Measurements from ENCODE around the gene HMHB1.

HMHB1 gene

DNA sequence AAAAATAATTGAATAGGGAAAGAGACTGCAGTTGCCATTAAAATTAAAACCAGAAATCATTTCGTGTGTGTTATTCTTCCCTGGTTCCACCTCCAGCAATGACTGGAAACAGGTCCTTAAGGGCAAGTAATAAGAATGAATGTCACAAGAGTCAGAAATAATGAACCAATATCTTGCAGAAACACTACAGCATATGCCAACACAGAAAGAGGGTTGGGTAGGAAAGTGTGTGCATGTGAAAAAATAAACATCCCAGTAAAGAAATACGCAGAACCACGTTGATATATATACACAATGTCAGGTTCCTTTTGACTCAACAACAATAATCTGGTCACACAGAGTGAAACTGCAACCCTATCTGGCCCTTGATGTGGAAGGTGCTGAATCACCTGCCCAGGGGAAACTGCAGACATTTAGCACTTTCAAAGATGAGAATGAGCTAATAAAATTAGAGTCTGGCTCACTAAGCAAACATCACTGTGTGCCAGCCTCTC, 15.0 kb downstream of the HMHB1 start:
- Mint-ChIP-seq H3K9me3 (no peaks in the 10 kb centered on the region), H3K27ac (no peak overlapping the region), H3K36me3 (no peaks in the 10 kb centered on the region), H3K27me3 (no peaks in the 10 kb centered on the region), H3K4me1 (peaks cover 21% of the 10 kb centered on the region), H3K4me3 (no peak overlapping the region)
- CTCF ChIA-PET = interaction anchor here (0.9 to 3.8 kb wide), 3 partner anchors 141 to 824 kb away, joined by 4 to 30 read pairs (median 16); partner anchors contain the start of gene NR3C1
- peak; percentile 36 for DNase-seq

- no peak overlapping the region for H3K4me3 Mint-ChIP-seq
- H3K9me3 Mint-ChIP-seq = no peaks in the 10 kb centered on the region
- H3K27me3 Mint-ChIP-seq = no peaks in the 10 kb centered on the region
- peak; percentile 35 for DNase-seq
- no peaks in the 10 kb centered on the region for H3K36me3 Mint-ChIP-seq
- CTCF ChIA-PET = interaction anchor here (0.9 to 1.3 kb wide), 4 partner anchors 139 to 940 kb away, joined by 3 to 4 read pairs (median 4); no protein-coding TSS in a partner anchor
- peaks cover 21% of the 10 kb centered on the region for H3K4me1 Mint-ChIP-seq
- no peak overlapping the region for H3K27ac Mint-ChIP-seq
Measured at GRCh38 chr5:143828710-143829109, 16.7 kb downstream of the HMHB1 start.

DNA sequence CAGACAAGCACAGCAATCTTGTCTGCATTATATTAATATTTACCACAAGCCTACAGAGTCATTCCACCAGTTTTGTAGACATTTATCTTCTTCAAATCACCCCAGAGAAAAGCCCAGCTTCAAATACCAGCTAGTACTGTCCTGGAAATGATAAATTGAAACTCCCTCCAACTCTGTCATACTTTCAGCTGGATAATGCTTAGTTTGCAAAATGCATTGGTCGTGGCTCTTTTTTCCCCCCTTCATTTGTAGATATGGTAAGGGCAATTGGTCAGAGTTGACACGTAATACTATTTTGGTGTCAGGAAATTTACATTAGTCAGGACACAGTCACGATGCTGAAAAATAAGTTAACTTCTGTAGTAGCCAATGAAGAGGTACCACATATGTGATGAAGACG, 21.2 kb downstream of the HMHB1 start:
- no peak overlapping the region for H3K27ac Mint-ChIP-seq
- H3K9me3 Mint-ChIP-seq = no peaks in the 10 kb centered on the region
- CTCF ChIA-PET = no interaction called here
- H3K4me3 Mint-ChIP-seq = no peak overlapping the region
- H3K4me1 Mint-ChIP-seq = peaks cover 9% of the 10 kb centered on the region
- H3K36me3 Mint-ChIP-seq = no peaks in the 10 kb centered on the region
- no peaks in the 10 kb centered on the region for H3K27me3 Mint-ChIP-seq
- DNase-seq = no peak

- Mint-ChIP-seq H3K9me3 (no peaks in the 10 kb centered on the region), H3K4me3 (no peak overlapping the region), H3K27me3 (no peaks in the 10 kb centered on the region), H3K4me1 (no peaks in the 10 kb centered on the region), H3K36me3 (no peaks in the 10 kb centered on the region), H3K27ac (no peak overlapping the region)
- CTCF ChIA-PET = no interaction called here
- DNase-seq = no peak
Measured at GRCh38 chr5:143835251-143835650, 23.3 kb downstream of the HMHB1 start.

- CTCF ChIA-PET = interaction anchor here (1.3 kb wide), 1 partner anchor 827 kb away, joined by 3 read pairs; no protein-coding TSS in a partner anchor
- Mint-ChIP-seq H3K9me3 (no peaks in the 10 kb centered on the region), H3K36me3 (no peaks in the 10 kb centered on the region), H3K27ac (no peak overlapping the region), H3K4me3 (no peak overlapping the region), H3K4me1 (no peaks in the 10 kb centered on the region), H3K27me3 (no peaks in the 10 kb centered on the region)
- DNase-seq = no peak
Measured at GRCh38 chr5:143836161-143836725, 24.3 kb downstream of the HMHB1 start.

- Mint-ChIP-seq H3K4me1 (no peaks in the 10 kb centered on the region), H3K27me3 (no peaks in the 10 kb centered on the region), H3K27ac (no peak overlapping the region), H3K9me3 (no peaks in the 10 kb centered on the region), H3K4me3 (no peak overlapping the region), H3K36me3 (no peaks in the 10 kb centered on the region)
- no peak for DNase-seq
- CTCF ChIA-PET = interaction anchor here (1.3 kb wide), 1 partner anchor 828 kb away, joined by 3 read pairs; no protein-coding TSS in a partner anchor
Measured at GRCh38 chr5:143837306-143837848, 25.4 kb downstream of the HMHB1 start.

DNA sequence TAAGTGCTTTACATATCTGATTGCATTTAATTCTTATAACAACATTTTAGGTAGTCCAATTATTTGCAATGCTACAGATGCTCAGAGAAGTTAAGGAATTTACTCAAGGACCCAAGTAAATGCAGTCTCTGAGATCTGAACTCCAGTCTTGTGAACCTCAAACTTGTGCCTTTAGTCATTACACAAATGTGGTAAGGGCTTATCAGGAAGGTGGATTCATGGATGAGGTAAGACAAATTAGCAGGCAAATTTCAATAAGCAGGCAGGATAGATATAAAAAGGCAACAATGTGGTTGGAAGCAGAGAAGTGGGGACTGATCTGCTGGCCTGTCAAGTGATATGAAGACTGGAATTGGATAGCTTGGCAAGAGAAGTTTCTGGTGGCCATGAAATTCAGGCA, 29.5 kb downstream of the HMHB1 start:
- Mint-ChIP-seq H3K4me1 (no peaks in the 10 kb centered on the region), H3K9me3 (no peaks in the 10 kb centered on the region), H3K27ac (no peak overlapping the region), H3K27me3 (peaks cover 5% of the 10 kb centered on the region), H3K4me3 (no peak overlapping the region), H3K36me3 (no peaks in the 10 kb centered on the region)
- no peak for DNase-seq
- CTCF ChIA-PET = no interaction called here

GRCh38 chr5:143842920-143843319, 31.0 kb downstream of the HMHB1 start:
- CTCF ChIA-PET = no interaction called here
- H3K27ac Mint-ChIP-seq = no peak overlapping the region
- no peaks in the 10 kb centered on the region for H3K9me3 Mint-ChIP-seq
- no peaks in the 10 kb centered on the region for H3K36me3 Mint-ChIP-seq
- H3K27me3 Mint-ChIP-seq = peaks cover 5% of the 10 kb centered on the region
- H3K4me1 Mint-ChIP-seq = no peaks in the 10 kb centered on the region
- no peak for DNase-seq
- no peak overlapping the region for H3K4me3 Mint-ChIP-seq

DNA sequence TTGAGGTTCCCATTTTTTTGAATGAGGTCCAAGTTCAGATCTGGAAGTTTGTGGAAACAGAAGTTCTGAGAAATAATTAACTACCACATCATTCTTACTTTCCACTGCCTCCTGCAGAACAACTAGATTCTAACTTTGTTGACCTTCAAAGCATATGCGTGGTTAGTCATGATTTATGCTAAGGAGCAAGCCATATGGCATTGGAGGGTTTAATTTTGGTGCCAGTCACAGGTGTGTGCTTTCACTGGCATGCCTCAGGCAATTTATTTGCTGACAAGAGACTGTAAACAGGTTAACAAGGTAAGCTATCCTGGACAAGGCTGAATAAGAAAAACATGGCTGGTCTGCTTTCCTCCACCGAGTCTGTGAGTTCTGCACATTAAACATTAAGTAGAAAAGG, 31.5 kb downstream of the HMHB1 start:
- Mint-ChIP-seq H3K27ac (no peak overlapping the region), H3K36me3 (no peaks in the 10 kb centered on the region), H3K27me3 (peaks cover 5% of the 10 kb centered on the region), H3K9me3 (no peaks in the 10 kb centered on the region), H3K4me3 (no peak overlapping the region), H3K4me1 (no peaks in the 10 kb centered on the region)
- CTCF ChIA-PET = no interaction called here
- DNase-seq = no peak

DNA sequence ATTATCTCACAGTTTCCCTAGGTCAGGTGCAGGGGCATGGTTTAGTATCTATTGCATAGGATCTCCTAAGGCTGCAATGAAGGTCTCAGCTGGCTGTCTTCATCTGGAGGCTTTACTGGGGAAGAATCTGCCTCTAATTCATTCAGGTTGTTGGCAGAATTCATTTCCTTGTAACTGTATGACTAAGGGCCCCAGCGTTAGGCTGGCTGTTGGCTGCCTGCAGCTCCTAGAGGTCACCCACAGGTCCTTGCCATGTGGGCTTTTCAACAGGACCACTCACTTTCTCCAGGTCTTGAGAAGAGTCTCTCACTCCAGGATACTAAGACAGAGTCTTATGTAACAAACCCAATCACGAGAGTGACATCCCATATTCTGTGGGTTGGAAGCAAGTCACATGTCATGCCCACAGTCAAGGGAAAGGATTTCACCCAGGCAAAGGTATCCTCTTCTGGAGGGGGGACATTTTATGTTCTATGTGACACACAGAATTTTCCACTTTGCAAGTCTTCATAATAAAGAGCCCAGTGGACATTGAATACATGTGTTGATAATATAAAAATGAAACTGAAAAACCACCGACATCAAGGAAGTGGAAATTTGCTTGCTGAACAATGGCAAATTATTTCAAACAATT, 38.2 kb downstream of the HMHB1 start:
- Mint-ChIP-seq H3K4me1 (no peaks in the 10 kb centered on the region), H3K27ac (no peak overlapping the region), H3K27me3 (no peaks in the 10 kb centered on the region), H3K9me3 (peaks cover 2% of the 10 kb centered on the region), H3K36me3 (no peaks in the 10 kb centered on the region), H3K4me3 (no peak overlapping the region)
- CTCF ChIA-PET = no interaction called here
- no peak for DNase-seq

GRCh38 chr5:143851383-143851782, 39.4 kb downstream of the HMHB1 start:
- no peaks in the 10 kb centered on the region for H3K36me3 Mint-ChIP-seq
- no peaks in the 10 kb centered on the region for H3K27me3 Mint-ChIP-seq
- no peak for DNase-seq
- no peak overlapping the region for H3K27ac Mint-ChIP-seq
- CTCF ChIA-PET = no interaction called here
- no peaks in the 10 kb centered on the region for H3K4me1 Mint-ChIP-seq
- H3K9me3 Mint-ChIP-seq = peaks cover 2% of the 10 kb centered on the region
- H3K4me3 Mint-ChIP-seq = no peak overlapping the region

DNA sequence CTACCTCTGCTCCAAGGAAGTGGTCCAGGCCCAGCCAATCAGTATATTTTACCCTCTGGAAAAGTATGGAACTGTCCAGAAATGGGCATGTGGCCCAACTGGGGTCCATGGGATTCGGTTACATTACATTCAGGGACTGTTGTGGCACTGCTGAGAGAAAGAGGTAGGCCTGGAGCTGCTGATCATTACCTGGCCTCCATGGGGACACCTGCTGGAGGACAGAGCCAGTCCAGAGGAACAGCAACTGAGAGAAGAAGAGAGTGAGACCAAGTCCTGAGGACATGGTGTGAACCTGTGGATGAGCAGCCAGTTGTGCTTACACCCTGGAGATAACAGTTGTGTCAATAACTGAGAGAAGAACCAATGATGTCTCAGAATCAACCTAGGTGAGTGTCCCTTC, 48.2 kb downstream of the HMHB1 start:
- CTCF ChIA-PET = no interaction called here
- Mint-ChIP-seq H3K27me3 (no peaks in the 10 kb centered on the region), H3K4me1 (no peaks in the 10 kb centered on the region), H3K27ac (no peak overlapping the region), H3K4me3 (no peak overlapping the region), H3K36me3 (no peaks in the 10 kb centered on the region), H3K9me3 (no peaks in the 10 kb centered on the region)
- DNase-seq = no peak

- CTCF ChIA-PET = no interaction called here
- no peak for DNase-seq
- Mint-ChIP-seq H3K36me3 (no peaks in the 10 kb centered on the region), H3K9me3 (no peaks in the 10 kb centered on the region), H3K27me3 (no peaks in the 10 kb centered on the region), H3K4me1 (no peaks in the 10 kb centered on the region), H3K4me3 (no peak overlapping the region), H3K27ac (no peak overlapping the region)
Measured at GRCh38 chr5:143862271-143862670, 50.3 kb downstream of the HMHB1 start.

- Mint-ChIP-seq H3K27ac (no peak overlapping the region), H3K4me3 (no peak overlapping the region), H3K36me3 (no peaks in the 10 kb centered on the region), H3K4me1 (no peaks in the 10 kb centered on the region), H3K9me3 (no peaks in the 10 kb centered on the region), H3K27me3 (peaks cover 5% of the 10 kb centered on the region)
- no peak for DNase-seq
- CTCF ChIA-PET = interaction anchor here (1.2 kb wide), 1 partner anchor 234 kb away, joined by 3 read pairs; no protein-coding TSS in a partner anchor
Measured at GRCh38 chr5:143865426-143866025, 53.6 kb downstream of the HMHB1 start.

All from activated naive CD4-positive, alpha-beta T cell treated with anti-CD3 and anti-CD28 coated beads, Interleukin-2, amount 10 ng/mL, durations not matched to agents 7 days and 5 days (primary cell).